Measurements from ENCODE around the gene GADL1. TPM values are rescaled to one million over a fixed set of nuclear protein-coding genes. Genes with fewer than 3 reads are reported as not detected.

The GADL1 gene
- total RNA-seq, 2 donors from 2014 or later = not detected

GRCh38 chr3:30793740-30794139 is 100.7 kb downstream of the GADL1 start:
- no peak for DNase-seq
- H3K4me3 ChIP-seq = no peak overlapping the region
- 58% methylated on average over 4 of the region's 4 CpGs for WGBS, 2 donors
- TF ChIP-seq CTCF (IDR thresholded peaks at IDR 0.05) = no peak
- TF ChIP-seq POLR2A (IDR thresholded peaks at IDR 0.05) = no peak
- ATAC-seq = no peak
- H3K36me3 ChIP-seq (replicated peaks in 1 of 2; ENCODE audit: insufficient read depth in 1 of 2, low read depth in 2 of 2) = no peaks in the 10 kb centered on the region
- H3K27ac ChIP-seq = no peak overlapping the region
- H3K9me3 ChIP-seq = no peaks in the 10 kb centered on the region
- no peaks in the 10 kb centered on the region for H3K27me3 ChIP-seq
- no peaks in the 10 kb centered on the region for H3K4me1 ChIP-seq
- intact Hi-C loops (cut with DNase I) = no loop called here

- DNase-seq = no peak
- H3K4me3 ChIP-seq = no peak overlapping the region
- no peak for ATAC-seq
Observed at GRCh38 chr3:30790150-30790549, 104.3 kb downstream of the GADL1 start.

GRCh38 chr3:30786365-30786764 is 108.1 kb downstream of the GADL1 start:
- TF ChIP-seq CTCF (IDR thresholded peaks at IDR 0.05) = no peak
- TF ChIP-seq POLR2A (IDR thresholded peaks at IDR 0.05) = no peak
- H3K36me3 ChIP-seq (replicated peaks in 1 of 2; ENCODE audit: insufficient read depth in 1 of 2, low read depth in 2 of 2) = no peaks in the 10 kb centered on the region
- ATAC-seq (no peak), DNase-seq (no peak)
- H3K4me1 ChIP-seq = no peaks in the 10 kb centered on the region
- no peak overlapping the region for H3K4me3 ChIP-seq
- intact Hi-C loops (cut with DNase I) = no loop called here
- no peak overlapping the region for H3K27ac ChIP-seq
- no peaks in the 10 kb centered on the region for H3K9me3 ChIP-seq
- no peaks in the 10 kb centered on the region for H3K27me3 ChIP-seq

More at GRCh38 chr3:30790150-30790549, 104.3 kb downstream of the GADL1 start:
- Histone ChIP-seq H3K27ac (no peak overlapping the region), H3K27me3 (no peaks in the 10 kb centered on the region), H3K9me3 (no peaks in the 10 kb centered on the region), H3K4me1 (no peaks in the 10 kb centered on the region), H3K36me3 (replicated peaks in 1 of 2; ENCODE audit: insufficient read depth in 1 of 2, low read depth in 2 of 2) (no peaks in the 10 kb centered on the region)
- TF ChIP-seq CTCF (IDR thresholded peaks at IDR 0.05) (no peak), POLR2A (IDR thresholded peaks at IDR 0.05) (no peak)
- intact Hi-C loops (cut with DNase I) = no loop called here

- H3K4me3 ChIP-seq = no peak overlapping the region
- H3K4me1 ChIP-seq = no peaks in the 10 kb centered on the region
- intact Hi-C loops (cut with DNase I) = no loop called here
- ATAC-seq (no peak), DNase-seq (peak in 2 of 4 donors; percentile 4 to 18)
- 71 to 89% methylated on average over 1 of the region's 1 CpG for WGBS, 2 donors
- no peak for TF ChIP-seq POLR2A (IDR thresholded peaks at IDR 0.05)
- TF ChIP-seq CTCF (IDR thresholded peaks at IDR 0.05) = peak in 5 of 7 experiments; percentile 6 to 47 (median 31)
- H3K27me3 ChIP-seq = no peaks in the 10 kb centered on the region
- no peaks in the 10 kb centered on the region for H3K9me3 ChIP-seq
- H3K36me3 ChIP-seq (replicated peaks in 1 of 2; ENCODE audit: insufficient read depth in 1 of 2, low read depth in 2 of 2) = no peaks in the 10 kb centered on the region
- no peak overlapping the region for H3K27ac ChIP-seq
Observed at GRCh38 chr3:30779686-30780287, 114.7 kb downstream of the GADL1 start.

GRCh38 chr3:30778933-30779332 is 115.5 kb downstream of the GADL1 start:
- no peaks in the 10 kb centered on the region for H3K27me3 ChIP-seq
- no peaks in the 10 kb centered on the region for H3K4me1 ChIP-seq
- H3K4me3 ChIP-seq = no peak overlapping the region
- intact Hi-C loops (cut with DNase I) = no loop called here
- ATAC-seq (no peak), DNase-seq (no peak)
- H3K36me3 ChIP-seq (replicated peaks in 1 of 2; ENCODE audit: insufficient read depth in 1 of 2, low read depth in 2 of 2) = no peaks in the 10 kb centered on the region
- no peak overlapping the region for H3K27ac ChIP-seq
- no peaks in the 10 kb centered on the region for H3K9me3 ChIP-seq
- TF ChIP-seq POLR2A (IDR thresholded peaks at IDR 0.05) = no peak
- no peak for TF ChIP-seq CTCF (IDR thresholded peaks at IDR 0.05)
- 65 to 76% methylated on average over 3 of the region's 3 CpGs for WGBS, 2 donors
